GM21447 (cell line): ENCODE data around the gene PIGB.
A peak's percentile ranks its signal among the peaks of the same experiment; 100 is the strongest.
"Not testable (repeated sequence)": the region's sequence is repeated elsewhere in the genome, so short reads cannot be mapped to it uniquely, and the experiment has no call there.

Source experiments
- ATAC-seq: cut with Tn5 transposase; IDR thresholded peaks from one replicate; pipeline ENCODE4 v1.9.1; 2021; ENCODE audit not compliant: unreplicated experiment

PIGB gene

DNA sequence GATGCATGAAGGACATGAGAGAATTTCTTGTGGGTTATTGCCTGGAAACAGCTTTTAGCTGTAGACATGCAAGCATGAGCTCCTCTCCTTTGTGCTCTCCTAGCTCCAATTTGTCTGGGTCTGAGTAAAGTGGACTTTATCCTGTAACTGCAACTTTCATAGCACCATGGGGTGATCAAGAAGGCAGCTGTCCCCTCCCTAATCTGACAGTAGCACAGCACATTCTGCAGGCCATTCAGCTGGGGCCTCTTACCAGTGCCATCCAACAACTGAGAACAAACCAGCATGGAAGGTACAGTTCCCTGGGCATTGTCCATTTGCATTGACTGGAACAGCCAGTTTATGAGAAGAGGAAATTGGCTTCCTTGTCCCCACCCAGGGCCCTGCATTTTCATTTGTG is 21.7 kb upstream of the PIGB start:
- ATAC-seq = no peak

GRCh38 chr15:55302801-55303200 is 16.2 kb upstream of the PIGB start:
- not testable (repeated sequence) for ATAC-seq

GRCh38 chr15:55319537-55320237 is 665 bp downstream of the PIGB start:
- ATAC-seq = peak; percentile 51

GRCh38 chr15:55320238-55320550 is 1.2 kb downstream of the PIGB start:
- ATAC-seq = no peak

DNA sequence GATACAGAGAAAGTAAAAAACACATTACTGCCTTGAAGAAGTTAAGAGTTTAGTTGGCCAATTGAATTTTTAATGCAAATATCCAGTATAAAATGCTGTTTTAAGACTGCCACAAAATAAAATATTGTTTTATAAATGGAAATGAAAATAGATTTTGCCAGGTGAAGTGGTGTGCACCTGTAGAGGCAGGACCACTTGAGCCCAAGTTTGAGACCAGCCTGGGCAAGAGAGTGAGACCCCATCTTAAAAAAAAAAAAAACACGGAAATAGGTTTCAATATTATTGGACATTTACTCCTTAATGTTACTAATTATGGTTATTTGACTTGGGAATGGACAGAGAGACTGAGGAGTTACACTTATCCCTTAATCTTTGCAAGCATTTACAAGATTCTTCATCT is 1.9 kb downstream of the PIGB start:
- ATAC-seq = no peak

- no peak for ATAC-seq
These were observed 3.4 kb downstream of the PIGB start for GRCh38 chr15:55322467-55322866.

GRCh38 chr15:55327387-55327786 is 8.4 kb downstream of the PIGB start:
- no peak for ATAC-seq

DNA sequence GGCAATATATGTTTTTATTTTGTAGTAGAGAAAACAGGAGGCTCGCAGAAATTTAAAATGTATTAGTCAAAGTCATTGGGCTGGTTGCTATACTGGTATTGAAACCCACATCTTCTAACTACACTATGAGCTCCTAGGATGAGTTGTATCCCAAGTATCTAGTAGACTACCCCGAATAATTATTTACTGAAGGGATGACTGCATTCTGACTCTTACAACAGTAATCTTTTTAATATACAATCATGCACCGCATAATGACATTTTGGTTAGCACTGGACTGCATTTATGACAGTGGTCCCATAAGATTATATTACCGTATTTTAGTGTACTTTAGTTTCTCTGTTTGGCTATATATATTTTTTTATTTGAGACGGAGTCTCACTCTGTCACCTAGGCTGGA is 15.3 kb downstream of the PIGB start:
- ATAC-seq = no peak

- ATAC-seq = no peak
These were observed 16.0 kb downstream of the PIGB start for GRCh38 chr15:55334997-55335396.

DNA sequence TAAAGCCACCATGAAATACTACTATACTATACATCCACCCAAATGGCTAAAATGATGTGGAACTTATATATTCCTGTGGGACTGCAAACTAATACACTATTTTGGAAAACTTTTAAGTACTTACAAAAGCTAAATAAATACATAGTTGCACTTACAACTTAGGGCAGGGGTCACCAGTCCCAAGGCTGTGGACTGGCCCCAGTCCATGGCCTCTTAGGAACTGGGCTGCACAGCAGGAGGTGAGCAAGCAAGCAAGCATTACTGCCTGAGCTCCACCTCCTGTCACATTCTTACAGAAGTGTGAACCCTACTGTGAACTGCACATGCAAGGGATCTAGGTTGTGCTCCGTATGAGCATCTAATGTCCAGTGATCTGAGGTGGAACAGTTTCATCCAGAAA is 18.1 kb downstream of the PIGB start:
- ATAC-seq = no peak

DNA sequence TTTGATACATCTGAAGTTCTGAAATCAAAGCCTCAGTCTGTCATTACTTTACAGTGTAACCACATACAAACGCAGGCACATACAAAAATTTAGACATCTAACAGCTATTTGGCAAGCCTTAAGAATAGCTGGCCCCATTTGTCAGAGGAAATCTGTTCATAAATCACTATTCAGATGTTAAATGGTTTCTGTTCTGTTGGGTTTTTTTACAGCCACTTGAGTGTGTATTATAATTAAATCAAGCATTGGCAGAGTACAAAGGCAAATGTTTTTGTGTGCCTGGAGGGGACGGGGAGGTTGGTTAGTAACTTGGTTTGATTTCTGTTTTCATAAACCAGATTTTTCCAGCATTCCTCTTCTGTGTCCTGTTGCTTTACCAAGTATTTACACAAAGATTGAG is 24.1 kb downstream of the PIGB start:
- ATAC-seq = no peak

DNA sequence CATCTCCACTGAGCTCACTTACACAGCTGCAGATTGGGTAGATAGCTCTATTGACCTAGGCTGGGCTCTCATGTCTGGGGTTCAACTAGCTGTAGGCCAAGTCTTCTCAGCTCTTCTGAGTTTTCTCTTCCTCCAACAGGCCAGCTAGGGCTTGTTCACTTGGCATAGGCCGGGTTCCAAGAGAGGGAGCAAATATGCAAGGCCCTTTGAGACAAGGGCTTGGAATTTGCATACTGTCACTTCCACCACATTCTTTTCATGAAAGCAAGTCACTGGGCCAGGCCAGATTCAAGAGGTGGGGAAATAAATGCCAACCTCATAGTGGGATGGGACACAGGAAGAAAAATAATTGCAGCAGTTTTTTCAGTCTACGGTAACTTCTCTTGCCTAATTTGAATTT is 25.2 kb downstream of the PIGB start:
- no peak for ATAC-seq

GRCh38 chr15:55348281-55348778 is 29.3 kb downstream of the PIGB start:
- ATAC-seq = no peak

- no peak for ATAC-seq
These were observed 30.3 kb downstream of the PIGB start for GRCh38 chr15:55349282-55349681.

DNA sequence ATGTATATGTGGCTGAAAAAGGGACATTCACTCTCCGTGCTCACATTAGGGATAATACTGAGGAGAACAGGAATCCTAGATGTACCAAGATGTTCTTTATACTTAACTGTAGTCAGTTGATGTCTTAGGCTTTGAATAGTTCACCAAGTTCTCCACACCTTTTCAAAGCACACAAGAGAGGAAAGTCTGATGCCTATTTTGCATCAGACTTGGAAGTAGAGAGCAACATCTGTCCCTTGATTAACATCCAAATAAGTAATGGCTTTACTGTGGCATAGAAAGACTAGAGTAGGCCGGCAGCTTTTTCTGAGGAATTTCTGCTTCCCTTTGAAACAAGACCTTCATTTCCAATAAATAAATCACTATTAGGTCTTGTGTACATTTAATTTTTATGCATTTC is 34.0 kb downstream of the PIGB start:
- no peak for ATAC-seq

- no peak for ATAC-seq
These were observed 38.1 kb downstream of the PIGB start for GRCh38 chr15:55356985-55357585.

DNA sequence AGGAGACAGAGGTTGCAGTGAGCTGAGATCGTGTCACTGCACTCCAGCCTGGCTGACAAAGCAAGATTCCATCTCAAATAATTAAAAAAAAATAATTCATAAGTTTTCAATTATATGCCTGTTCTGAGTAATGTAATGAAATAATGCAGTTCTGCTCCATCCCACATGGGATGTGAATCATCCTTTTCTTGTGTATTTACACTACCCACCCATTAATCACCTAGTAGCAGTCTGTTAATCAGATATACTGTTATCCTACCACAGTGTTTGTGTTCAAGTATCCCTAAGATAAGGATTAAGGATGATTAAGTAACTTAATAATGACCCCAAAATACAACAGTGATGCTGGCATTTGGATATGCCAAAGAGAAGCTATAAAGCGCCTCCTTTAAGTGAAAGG is 38.8 kb downstream of the PIGB start:
- no peak for ATAC-seq

GRCh38 chr15:55358471-55358870 is 39.4 kb downstream of the PIGB start:
- ATAC-seq = no peak

- ATAC-seq = no peak
These were observed 41.2 kb downstream of the PIGB start for GRCh38 chr15:55360256-55360655.

GRCh38 chr15:55361048-55361447 is 42.0 kb downstream of the PIGB start:
- no peak for ATAC-seq

DNA sequence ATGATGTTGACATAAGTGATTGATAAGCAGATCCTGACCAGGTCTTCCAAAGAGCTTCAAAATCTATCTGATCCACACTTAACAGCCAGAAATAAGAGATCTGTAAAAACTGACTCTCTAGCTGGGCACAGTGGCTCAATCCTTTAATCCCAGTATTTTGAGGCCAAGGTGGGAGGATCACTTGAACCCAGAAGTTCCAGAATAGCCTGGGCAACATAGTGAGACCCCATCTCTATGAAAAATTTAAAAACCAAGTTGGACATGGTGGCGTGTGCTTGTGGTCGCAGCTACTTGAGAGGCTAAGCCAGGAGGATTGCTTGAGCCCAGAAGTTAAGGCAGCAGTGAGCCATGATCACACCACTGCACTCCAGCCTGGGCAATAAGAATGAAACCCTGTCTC is 43.6 kb downstream of the PIGB start:
- ATAC-seq = no peak

GRCh38 chr15:55366981-55367380 is 48.0 kb downstream of the PIGB start:
- no peak for ATAC-seq
